T-cell (primary cell): Measurements from ENCODE around the gene SLC39A1. TPM values are rescaled to one million over a fixed set of nuclear protein-coding genes. Genes with fewer than 3 reads are reported as not detected.
A peak's percentile ranks its signal among the peaks of the same experiment; 100 is the strongest.

Source experiments
- ATAC-seq, 4 experiments: fragments of 200-7000 bp in 3 of 4; fragments of 150-1000 bp in 1 of 4; cut with Tn5 transposase; replicated peaks in 1 of 4; 1 replicate in 3 of 4; 2 replicates in 1 of 4; pipeline ENCODE4 v1.10.0; 2021; ENCODE audit warnings: moderate library complexity in 3 of 4, mild to moderate bottlenecking in 2 of 4, moderate number of reproducible peaks in 1 of 4
- CTCF ChIA-PET, 2 donors: fragments of 300-600 bp; sonication (Branson Sonifier 250); formaldehyde crosslinking; loops; one replicate each; lab custom pipeline; 2022; ENCODE audit warnings: antibody characterized with exemption in 2 of 2; lab: Charles Lee
- POLR2A ChIA-PET, 2 donors: fragments of 300-600 bp; sonication (Branson Sonifier 250); formaldehyde crosslinking; loops; one replicate each; lab custom pipeline; 2022; ENCODE audit warnings: antibody characterized with exemption in 2 of 2; lab: Charles Lee
- DNase-seq, 35 experiments: peaks; one replicate each; pipeline versions ENCODE4 v3.0.0 to v3.0.0-alpha.2; 2013 to 2023
- H3K27ac ChIP-seq: one replicate; pipeline ENCODE4 v1.5.1; 2013; ENCODE audit warnings: low read length
- H3K27me3 ChIP-seq, 2 experiments: replicated peaks in 1 of 2; 1 replicate in 1 of 2; 2 replicates in 1 of 2; pipeline versions ENCODE4 v1.6.1 to v1.7.0; 2013; ENCODE audit warnings: low read length in 1 of 2, mixed read lengths in 1 of 2; ENCODE audit not compliant: control insufficient read depth in 2 of 2, insufficient read depth in 2 of 2; ENCODE audit errors: extremely low read depth in 1 of 2
- H3K36me3 ChIP-seq, 2 donors: 1 replicate in 1 of 2; 2 replicates in 1 of 2; pipeline versions ENCODE4 v1.6.1 to v1.7.0; 2013; ENCODE audit warnings: low read length in 1 of 2; ENCODE audit not compliant: control insufficient read depth in 2 of 2, insufficient read depth in 1 of 2; ENCODE audit errors: extremely low read depth in 1 of 2
- H3K4me1 ChIP-seq, 2 experiments: 1 replicate in 1 of 2; 2 replicates in 1 of 2; pipeline versions ENCODE4 v1.6.1 to v1.7.0; 2013; ENCODE audit warnings: low read length in 2 of 2, mixed read lengths in 1 of 2; ENCODE audit not compliant: insufficient read depth in 2 of 2, control insufficient read depth in 1 of 2; ENCODE audit errors: extremely low read depth in 1 of 2
- H3K4me3 ChIP-seq, 2 donors: 1 replicate in 1 of 2; 2 replicates in 1 of 2; pipeline versions ENCODE4 v1.5.1 to v1.7.0; 2013; ENCODE audit warnings: mild to moderate bottlenecking in 2 of 2, low read length in 1 of 2, moderate library complexity in 1 of 2; ENCODE audit not compliant: control insufficient read depth in 1 of 2; ENCODE audit errors: extremely low read depth in 1 of 2
- H3K9me3 ChIP-seq: 2 replicates; pipeline ENCODE4 v1.7.0; 2013
- H3K27ac Mint-ChIP-seq, 2 donors: one replicate each; pipeline ENCODE4 v1.8.0; 2020 to 2021; ENCODE audit warnings: mild to moderate bottlenecking in 2 of 2, mixed read lengths in 2 of 2
- H3K27me3 Mint-ChIP-seq, 2 donors: one replicate each; pipeline ENCODE4 v1.8.0; 2021 to 2022; ENCODE audit warnings: mixed read lengths in 2 of 2
- H3K36me3 Mint-ChIP-seq: one replicate; pipeline ENCODE4 v1.8.0; 2021; ENCODE audit warnings: mixed read lengths
- H3K4me1 Mint-ChIP-seq, 3 donors: one replicate each; pipeline ENCODE4 v1.8.0; 2020 to 2022; ENCODE audit warnings: mixed read lengths in 3 of 3, mild to moderate bottlenecking in 1 of 3
- H3K4me3 Mint-ChIP-seq, 3 donors: one replicate each; pipeline ENCODE4 v1.8.0; 2020 to 2022; ENCODE audit warnings: mild to moderate bottlenecking in 3 of 3, mixed read lengths in 3 of 3, moderate library complexity in 3 of 3
- H3K9me3 Mint-ChIP-seq, 3 donors: one replicate each; pipeline ENCODE4 v1.8.0; 2020 to 2022; ENCODE audit warnings: mixed read lengths in 3 of 3
- WGBS: methylation state at CpG from one replicate; pipeline ENCODE4 v1.1.5; 2013; ENCODE audit warnings: missing lambda C conversion rate; ENCODE audit not compliant: insufficient coverage; 5-methylcytosine and 5-hydroxymethylcytosine counted together
- total RNA-seq, 35 experiments: library from RNA in 6 of 35; stranded (reverse) in 6 of 35; fragments of 120-200 nt in 1 of 35; gene quantifications; one replicate each; pipeline versions ENCODE4 v1.2.1 to v1.2.4 and lab custom pipeline; 2013 to 2026

Gene SLC39A1
- total RNA-seq, 5 donors from 2014 or later (not counting 1 experiment from before 2014, with no cell fraction given), result 15.1 to 22.0 (median 16.4) TPM

DNA sequence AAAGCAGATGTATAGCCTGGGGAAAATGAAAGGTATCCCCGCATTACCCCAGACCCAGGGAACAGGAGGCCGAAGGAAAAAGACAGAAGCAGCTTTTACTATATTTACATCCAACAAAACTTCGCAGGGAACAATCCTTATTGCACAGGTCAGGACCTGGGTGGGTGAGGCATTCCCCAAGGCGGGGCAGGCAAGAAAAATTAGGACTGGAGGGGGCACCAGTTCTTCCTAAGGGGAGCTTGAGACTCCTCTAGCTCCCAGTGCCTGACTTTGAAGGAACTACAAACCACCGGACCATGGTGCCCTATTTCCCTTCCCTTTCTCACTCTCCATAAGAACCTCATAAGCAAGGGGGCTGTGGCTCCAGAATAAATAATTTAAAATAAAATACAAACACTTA lies 33.9 kb downstream of the SLC39A1 start:
- peaks cover 10% of the 10 kb centered on the region for H3K36me3 Mint-ChIP-seq
- H3K4me3 Mint-ChIP-seq, result no peak overlapping the region
- peaks cover 2 to 5% of the 10 kb centered on the region in 2 experiments for H3K4me1 ChIP-seq
- ChIA-PET CTCF (interaction anchor here in 1 of 2 donors (1.0 to 1.2 kb wide), 2 partner anchors 9 to 11 kb away, joined by 3 read pairs; no protein-coding TSS in a partner anchor), POLR2A (interaction anchor here in 1 of 2 donors (0.6 kb wide), 1 partner anchor 193 kb away, joined by 3 read pairs; no protein-coding TSS in a partner anchor)
- peak overlapping the region in 1 of 2 donors; percentile 13 for H3K27ac Mint-ChIP-seq
- no peaks in the 10 kb centered on the region for H3K9me3 ChIP-seq
- H3K27ac ChIP-seq, result no peak overlapping the region
- DNase-seq (no peak), ATAC-seq (no peak)
- peaks cover 5 to 15% (median 8%) of the 10 kb centered on the region in 3 donors for H3K4me1 Mint-ChIP-seq
- no peaks in the 10 kb centered on the region for H3K27me3 ChIP-seq
- H3K36me3 ChIP-seq, result peaks cover 27 to 34% of the 10 kb centered on the region in 2 donors
- no peak overlapping the region for H3K4me3 ChIP-seq
- 100% methylated on average over 2 of the region's 5 CpGs for WGBS
- no peaks in the 10 kb centered on the region for H3K9me3 Mint-ChIP-seq
- no peaks in the 10 kb centered on the region for H3K27me3 Mint-ChIP-seq

DNA sequence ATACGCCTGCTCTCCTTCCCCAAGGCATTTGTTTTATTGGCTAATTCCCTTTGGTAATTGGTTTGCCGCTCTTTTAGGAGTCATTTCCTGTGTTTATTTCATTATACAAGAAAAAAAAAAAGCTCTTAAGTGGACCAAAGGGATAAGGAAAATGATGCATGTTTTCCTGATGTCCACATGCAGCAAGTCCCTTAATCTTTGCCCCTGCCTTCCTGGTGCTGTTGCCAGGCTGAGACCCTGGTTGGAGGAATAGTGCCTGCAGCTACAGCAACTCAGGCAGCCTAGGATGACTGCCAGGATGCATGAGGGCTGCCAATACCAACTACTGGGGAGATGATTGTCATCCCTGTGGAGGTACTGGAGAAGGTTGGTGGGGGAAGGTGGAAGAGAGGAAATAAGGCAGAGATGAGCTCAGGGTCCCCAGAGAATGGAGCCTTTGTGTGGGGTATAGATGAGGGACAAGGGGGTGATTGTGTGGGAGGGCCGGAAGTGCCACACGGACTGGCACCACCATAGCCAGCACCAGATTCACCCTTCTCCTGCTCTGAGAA lies 34.5 kb downstream of the SLC39A1 start:
- CTCF ChIA-PET, result interaction anchor here in 1 of 2 donors (1.2 kb wide), 1 partner anchor 10 kb away, joined by 3 read pairs; no protein-coding TSS in a partner anchor
- no peak for ATAC-seq

DNA sequence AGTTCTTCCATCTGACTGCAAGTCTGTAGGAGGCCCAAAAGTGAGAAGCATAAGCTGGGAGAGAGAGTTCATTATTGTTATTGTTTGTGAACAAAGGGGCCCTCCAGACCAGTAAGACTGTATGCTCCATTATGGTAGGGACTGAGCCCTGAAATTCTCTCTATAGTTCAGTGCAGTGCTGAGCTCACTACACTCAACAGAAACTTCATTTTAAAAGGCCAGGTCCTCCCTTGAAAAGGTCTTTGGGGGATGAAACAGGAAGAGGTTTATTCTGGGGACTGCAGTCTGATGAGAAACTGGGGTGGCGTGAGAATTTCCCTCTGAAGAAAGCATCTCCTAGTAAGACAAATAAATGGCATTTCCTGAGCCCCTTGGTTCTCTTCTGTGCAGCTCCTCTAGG lies 35.1 kb downstream of the SLC39A1 start:
- CTCF ChIA-PET, result interaction anchor here in 1 of 2 donors (0.6 kb wide), 1 partner anchor 119 kb away, joined by 3 read pairs; no protein-coding TSS in a partner anchor
- no peaks in the 10 kb centered on the region for H3K27me3 ChIP-seq
- Mint-ChIP-seq H3K36me3 (peaks cover 8% of the 10 kb centered on the region), H3K9me3 (no peaks in the 10 kb centered on the region), H3K27ac (peak overlapping the region; percentile 13 to 29), H3K27me3 (no peaks in the 10 kb centered on the region), H3K4me1 (peaks cover 10 to 24% (median 15%) of the 10 kb centered on the region in 3 donors), H3K4me3 (no peak overlapping the region)
- ATAC-seq (no peak), DNase-seq (no peak)
- WGBS, result no CpG with 5 or more reads among the region's 1 CpG
- no peak overlapping the region for H3K4me3 ChIP-seq
- H3K36me3 ChIP-seq, result peaks cover 20 to 23% of the 10 kb centered on the region in 2 donors
- peaks cover 4 to 15% of the 10 kb centered on the region in 2 experiments for H3K4me1 ChIP-seq
- H3K27ac ChIP-seq, result no peak overlapping the region
- POLR2A ChIA-PET, result no interaction called here
- no peaks in the 10 kb centered on the region for H3K9me3 ChIP-seq

More for the DNA sequence above, 34.5 kb downstream of the SLC39A1 start:
- no peaks in the 10 kb centered on the region for H3K27me3 Mint-ChIP-seq
- no peak for DNase-seq
- H3K27me3 ChIP-seq, result no peaks in the 10 kb centered on the region
- H3K27ac ChIP-seq, result no peak overlapping the region
- H3K4me1 Mint-ChIP-seq, result peaks cover 9 to 18% (median 10%) of the 10 kb centered on the region in 3 donors
- H3K4me3 ChIP-seq, result no peak overlapping the region
- no CpG with 5 or more reads among the region's 4 CpGs for WGBS
- peak overlapping the region; percentile 13 to 29 for H3K27ac Mint-ChIP-seq
- H3K36me3 Mint-ChIP-seq, result peaks cover 8% of the 10 kb centered on the region
- H3K4me1 ChIP-seq, result peaks cover 3 to 10% of the 10 kb centered on the region in 2 experiments
- H3K9me3 ChIP-seq, result no peaks in the 10 kb centered on the region
- no peaks in the 10 kb centered on the region for H3K9me3 Mint-ChIP-seq
- POLR2A ChIA-PET, result interaction anchor here in 1 of 2 donors (0.6 kb wide), 1 partner anchor 194 kb away, joined by 3 read pairs; no protein-coding TSS in a partner anchor
- H3K4me3 Mint-ChIP-seq, result no peak overlapping the region
- H3K36me3 ChIP-seq, result peaks cover 23 to 29% of the 10 kb centered on the region in 2 donors

DNA sequence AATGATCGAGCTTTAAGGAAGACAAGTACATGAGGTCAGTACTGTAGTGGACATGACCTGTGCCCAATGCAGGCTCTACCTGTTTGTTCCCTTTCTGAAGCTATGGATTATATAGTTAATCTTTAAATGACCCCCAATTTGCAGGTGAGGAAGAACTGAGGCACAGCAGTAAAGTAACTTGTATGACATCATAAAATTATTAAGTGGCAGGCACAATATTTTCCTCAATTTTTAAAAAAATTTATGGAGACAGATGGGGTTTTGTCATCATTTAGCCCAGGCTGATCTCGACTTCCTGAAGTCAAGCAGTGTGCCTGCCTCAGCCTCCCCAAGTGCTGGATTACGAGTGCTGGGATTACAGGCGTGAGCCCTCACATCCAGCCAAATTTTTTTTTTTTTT lies 36.9 kb downstream of the SLC39A1 start:
- H3K27ac Mint-ChIP-seq, result no peak overlapping the region
- peaks cover 14 to 33% (median 22%) of the 10 kb centered on the region in 3 donors for H3K4me1 Mint-ChIP-seq
- H3K27me3 Mint-ChIP-seq, result peaks cover 0 to 1% of the 10 kb centered on the region in 2 donors
- H3K4me3 ChIP-seq, result no peak overlapping the region
- DNase-seq (no peak), ATAC-seq (no peak)
- no peaks in the 10 kb centered on the region for H3K9me3 Mint-ChIP-seq
- peaks cover 4 to 22% of the 10 kb centered on the region in 2 experiments for H3K4me1 ChIP-seq
- H3K36me3 ChIP-seq, result peaks cover 8% of the 10 kb centered on the region in 2 donors
- H3K4me3 Mint-ChIP-seq, result no peak overlapping the region
- H3K36me3 Mint-ChIP-seq, result no peaks in the 10 kb centered on the region
- POLR2A ChIA-PET, result interaction anchor here in 1 of 2 donors (0.7 kb wide), 1 partner anchor 44 kb away, joined by 17 read pairs; no protein-coding TSS in a partner anchor
- CTCF ChIA-PET, result no interaction called here
- H3K9me3 ChIP-seq, result no peaks in the 10 kb centered on the region
- no peaks in the 10 kb centered on the region for H3K27me3 ChIP-seq
- 100% methylated on average over 3 of the region's 4 CpGs for WGBS
- H3K27ac ChIP-seq, result no peak overlapping the region

DNA sequence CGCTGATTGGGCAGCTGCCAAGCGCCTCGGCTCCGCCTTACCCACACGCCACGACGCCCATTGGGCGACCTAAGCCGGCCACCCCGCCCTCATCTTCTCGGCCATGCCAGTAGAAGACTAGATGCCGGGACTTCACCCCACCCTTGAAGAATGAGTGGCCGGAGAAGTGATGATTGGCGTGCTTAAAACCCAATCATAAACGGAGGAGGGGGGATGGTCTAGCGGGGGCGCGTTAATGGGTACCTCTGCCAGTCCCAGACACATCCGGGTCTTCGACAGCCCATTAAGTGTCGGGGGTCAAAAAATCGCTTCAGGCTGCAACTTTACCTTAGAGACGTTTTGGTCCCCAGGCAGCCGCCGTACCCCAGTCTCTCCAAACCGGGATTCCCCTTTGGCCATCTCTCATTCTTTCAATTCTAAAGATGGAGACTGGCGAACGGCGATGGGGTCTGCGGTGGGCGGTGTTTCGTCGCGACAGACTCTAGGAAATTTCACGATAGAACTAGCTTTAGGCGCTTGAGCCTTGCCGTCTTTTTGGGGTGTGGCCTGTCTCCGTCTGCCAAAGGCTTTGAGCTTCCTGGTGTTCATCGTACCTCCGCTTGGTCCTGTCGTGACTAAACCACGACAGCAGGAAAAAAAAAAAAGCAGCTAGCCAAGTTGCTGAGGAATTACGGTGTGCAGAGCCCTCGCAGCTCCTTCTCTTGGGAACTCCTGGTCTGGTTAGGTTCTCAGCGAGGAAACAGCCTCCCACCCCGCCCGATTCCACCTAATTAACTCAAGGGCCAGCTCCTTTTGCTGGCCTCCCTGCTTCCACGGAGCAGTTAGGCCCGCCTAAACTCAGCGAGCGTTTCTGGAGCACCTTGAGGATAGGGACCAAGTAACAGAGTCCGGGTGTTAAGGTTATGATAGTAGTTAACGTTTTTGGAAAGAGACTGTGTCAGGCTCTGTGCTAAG lies 40.1 kb downstream of the SLC39A1 start, which contains the start of gene GATAD2B:
Gene GATAD2B, minus strand, starts transcription at position 1 of the 954 bp plus-strand sequence. CDS start 94,625 bp downstream, outside the sequence.
- H3K4me1 Mint-ChIP-seq, result peaks cover 37 to 52% (median 51%) of the 10 kb centered on the region in 3 donors
- H3K36me3 ChIP-seq, result peaks cover 0 to 4% of the 10 kb centered on the region in 2 donors
- peaks cover 0 to 1% of the 10 kb centered on the region in 2 donors for H3K27me3 Mint-ChIP-seq

More for the DNA sequence above, 40.1 kb downstream of the SLC39A1 start, which contains the start of gene GATAD2B:
- H3K27ac ChIP-seq, result peak within 1 kb of the TSS; percentile 88
- Mint-ChIP-seq H3K36me3 (no peaks in the 10 kb centered on the region), H3K4me3 (peak within 1 kb of the TSS; percentile 91 to 96 (median 94)), H3K27ac (peak within 1 kb of the TSS; percentile 95 to 97), H3K9me3 (no peaks in the 10 kb centered on the region)
- H3K4me1 ChIP-seq, result peaks cover 27 to 39% of the 10 kb centered on the region in 2 experiments
- WGBS, result 0% methylated on average over 40 of the region's 53 CpGs
- peak within 1 kb of the TSS; percentile 69 to 90 for H3K4me3 ChIP-seq
- DNase-seq, result peak; percentile 92 to 100 (median 99)
- peak; percentile 92 to 96 (median 94) for ATAC-seq
- POLR2A ChIA-PET, result interaction anchor here (0.5 to 1.3 kb wide), 14 partner anchors 20 to 1988 kb away, joined by 3 to 11 read pairs (median 4); partner anchors contain the start of genes RIT1 (in 1 of the 2), RPS27 (in 1 of the 2) and SLC27A3 (in 1 of the 2)
- no peaks in the 10 kb centered on the region for H3K9me3 ChIP-seq
- no peaks in the 10 kb centered on the region for H3K27me3 ChIP-seq
- CTCF ChIA-PET, result interaction anchor here in 1 of 2 donors (0.7 to 2.9 kb wide), 6 partner anchors 16 to 119 kb away, joined by 3 to 25 read pairs (median 3); partner anchors contain the start of gene DENND4B
